GM03348 (cell line): ENCODE results near the gene C10orf90.

Experiments used
- DNase-seq: peaks from one replicate; pipeline ENCODE4 v3.0.0; 2012; ENCODE audit warnings: low spot score

The C10orf90 gene, protein sequence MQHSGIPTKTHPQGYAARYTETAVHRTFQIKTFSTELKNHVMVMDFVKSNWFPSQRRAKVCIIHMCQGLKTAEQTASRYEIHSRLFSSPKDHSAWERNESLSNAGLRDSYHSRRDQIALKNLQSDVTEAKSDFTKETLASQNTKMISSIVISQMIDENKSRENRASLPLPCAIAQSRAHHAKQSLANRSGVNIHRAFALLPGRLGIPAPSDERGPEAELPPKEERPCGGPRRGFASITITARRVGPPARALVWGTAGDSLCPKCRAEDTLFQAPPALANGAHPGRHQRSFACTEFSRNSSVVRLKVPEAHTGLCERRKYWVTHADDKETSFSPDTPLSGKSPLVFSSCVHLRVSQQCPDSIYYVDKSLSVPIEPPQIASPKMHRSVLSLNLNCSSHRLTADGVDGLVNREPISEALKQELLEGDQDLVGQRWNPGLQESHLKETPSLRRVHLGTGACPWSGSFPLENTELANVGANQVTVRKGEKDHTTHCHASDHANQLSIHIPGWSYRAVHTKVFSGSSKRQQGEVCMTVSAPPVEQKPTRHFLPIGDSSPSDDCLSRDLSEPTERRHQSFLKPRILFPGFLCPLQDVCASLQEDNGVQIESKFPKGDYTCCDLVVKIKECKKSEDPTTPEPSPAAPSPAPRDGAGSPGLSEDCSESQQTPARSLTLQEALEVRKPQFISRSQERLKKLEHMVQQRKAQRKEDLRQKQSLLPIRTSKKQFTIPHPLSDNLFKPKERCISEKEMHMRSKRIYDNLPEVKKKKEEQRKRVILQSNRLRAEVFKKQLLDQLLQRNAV

DNA sequence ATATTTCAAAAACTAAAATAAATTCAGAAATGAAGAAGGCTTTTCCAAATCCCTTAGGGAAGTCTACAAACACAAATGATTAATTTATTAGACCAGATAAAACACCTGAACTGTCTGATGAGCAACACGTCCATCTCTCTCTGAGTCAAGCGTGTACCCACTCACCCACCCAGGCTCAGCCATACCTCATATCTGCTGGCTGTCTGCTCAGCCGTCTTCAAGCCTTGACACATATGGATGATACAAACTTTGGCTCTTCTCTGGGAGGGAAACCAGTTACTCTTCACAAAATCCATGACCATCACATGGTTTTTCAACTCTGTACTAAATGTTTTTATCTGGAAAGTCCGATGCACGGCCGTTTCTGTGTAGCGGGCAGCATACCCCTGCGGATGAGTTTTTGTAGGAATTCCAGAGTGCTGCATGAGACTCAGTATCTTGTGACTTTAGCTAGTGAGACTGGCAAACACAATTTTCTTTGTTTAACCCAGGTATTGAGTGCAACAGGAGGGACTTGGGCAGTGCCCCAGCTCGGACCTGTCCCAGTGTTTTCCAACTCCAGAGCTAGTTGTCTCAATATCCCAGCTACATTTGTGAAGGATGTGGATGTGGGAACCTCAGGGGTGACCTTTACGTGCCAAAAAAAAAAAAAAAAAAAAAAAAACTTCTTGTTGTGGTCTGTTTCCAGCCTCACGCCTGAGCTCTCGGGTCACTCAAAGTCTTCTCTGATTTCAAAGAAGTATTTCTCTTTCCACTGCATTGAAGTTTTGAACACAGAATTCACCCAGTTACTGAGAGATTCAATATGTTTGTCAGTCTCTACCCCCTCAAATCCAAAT is at the start of gene C10orf90:
Gene C10orf90 (minus strand): TSS at position 638 of the 839 bp plus-strand sequence. CDS start 213 bp downstream, at position 425.
- no peak for DNase-seq

DNA sequence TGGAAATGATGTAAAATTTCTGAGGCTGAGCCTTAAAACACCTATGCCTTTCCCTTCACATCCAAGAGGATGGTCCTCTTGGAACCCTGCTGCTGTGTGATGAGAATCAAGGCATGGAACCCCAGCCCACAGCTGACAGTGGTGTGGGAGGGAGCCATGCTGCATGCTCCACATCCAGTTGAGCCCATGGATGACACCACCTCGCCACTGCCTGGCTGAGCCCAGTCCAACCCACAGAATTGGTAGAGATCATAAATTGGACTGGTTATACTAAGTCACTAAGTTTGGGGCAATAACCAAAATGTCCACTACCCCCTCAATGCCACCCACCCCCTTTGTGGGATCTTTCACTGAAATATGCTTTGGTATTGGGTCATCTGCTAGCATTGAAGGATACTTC is 45.9 kb upstream of the C10orf90 start:
- DNase-seq = no peak

DNA sequence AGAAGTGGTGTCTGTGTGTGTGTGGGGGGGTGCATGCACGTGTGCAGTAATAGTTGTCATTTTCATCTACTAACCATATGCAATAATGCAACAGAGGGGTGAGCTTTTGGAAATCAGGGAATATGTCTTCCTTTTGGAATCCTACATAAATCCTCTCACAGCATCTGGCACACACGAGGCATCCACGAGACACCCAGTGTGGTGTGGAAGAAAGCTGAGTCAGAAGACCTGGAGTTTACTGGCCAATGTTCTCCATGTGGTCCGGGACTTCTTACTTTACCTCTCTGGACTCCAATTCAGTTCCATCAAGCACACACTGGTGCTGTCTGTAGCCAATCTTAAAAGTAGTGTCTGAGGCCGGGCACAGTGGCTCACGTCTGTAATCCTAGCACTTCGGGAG is 43.1 kb upstream of the C10orf90 start:
- no peak for DNase-seq

DNA sequence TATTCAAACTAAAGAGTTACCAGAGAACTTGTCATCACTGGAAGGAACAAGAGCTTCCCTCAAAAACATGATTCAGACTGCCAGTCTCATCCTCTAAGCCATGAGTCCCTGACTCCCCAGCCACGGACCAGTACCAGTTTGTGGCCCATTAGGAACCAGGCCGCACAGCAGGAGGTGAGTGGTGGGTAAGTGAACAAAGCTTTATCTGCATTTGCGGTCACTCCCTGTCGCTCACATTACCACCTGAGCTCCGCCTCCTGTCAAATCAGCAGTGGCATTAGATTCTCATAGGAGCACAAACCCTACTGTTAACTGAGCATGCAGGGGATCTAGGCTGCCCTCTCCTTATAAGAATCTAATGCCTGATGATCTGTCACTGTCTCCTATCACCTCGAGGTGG is 42.2 kb upstream of the C10orf90 start:
- no peak for DNase-seq

DNA sequence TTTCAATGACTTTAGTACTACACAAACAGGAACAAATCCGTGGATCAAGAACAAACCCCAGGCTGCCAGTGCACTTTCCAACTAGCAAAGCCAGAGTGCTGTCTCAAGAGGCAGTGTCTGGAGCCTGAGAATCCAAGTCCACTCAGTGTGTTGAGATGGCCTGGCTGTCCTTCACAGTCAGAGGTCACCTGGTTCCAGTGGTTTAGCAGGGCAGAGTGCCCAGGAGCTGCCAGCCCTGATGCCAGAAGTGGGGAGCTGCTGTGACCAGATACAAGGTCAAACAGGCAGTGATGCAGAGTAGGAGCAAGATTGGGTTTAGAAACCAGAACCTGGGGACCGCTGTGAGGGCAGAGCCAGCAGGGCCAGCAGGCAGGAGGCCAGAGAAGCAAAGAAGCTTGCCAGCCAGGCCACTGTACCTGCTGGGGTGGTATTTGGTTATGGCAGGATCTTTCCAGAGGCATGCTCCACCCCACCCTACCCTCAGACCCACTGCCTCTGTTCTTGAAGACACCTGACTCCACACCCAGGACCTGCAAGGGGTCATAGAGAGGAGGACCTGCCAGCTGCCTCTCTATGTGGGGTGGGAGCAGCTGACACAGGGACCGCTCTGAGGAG is 35.6 kb upstream of the C10orf90 start:
- DNase-seq = no peak

DNA sequence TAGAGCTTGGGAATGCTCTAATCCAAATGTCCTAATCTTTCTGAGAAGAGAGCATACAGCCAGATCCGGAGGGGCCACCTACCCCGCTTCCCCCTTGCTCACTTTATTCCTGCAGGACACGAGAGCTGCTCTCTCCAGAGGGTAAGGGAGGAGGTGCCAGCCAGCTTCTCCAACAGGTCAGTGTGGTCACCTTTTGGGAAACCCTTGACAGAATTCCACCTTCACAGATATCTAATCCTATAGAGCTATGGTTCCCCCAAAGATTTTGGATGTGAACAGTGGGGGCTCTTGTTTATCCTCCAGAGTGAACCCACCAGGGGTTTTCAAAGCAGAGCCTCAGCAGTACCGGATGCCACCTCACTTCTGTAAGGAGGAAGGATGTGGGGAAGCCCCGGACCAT is 34.6 kb upstream of the C10orf90 start:
- no peak for DNase-seq

DNA sequence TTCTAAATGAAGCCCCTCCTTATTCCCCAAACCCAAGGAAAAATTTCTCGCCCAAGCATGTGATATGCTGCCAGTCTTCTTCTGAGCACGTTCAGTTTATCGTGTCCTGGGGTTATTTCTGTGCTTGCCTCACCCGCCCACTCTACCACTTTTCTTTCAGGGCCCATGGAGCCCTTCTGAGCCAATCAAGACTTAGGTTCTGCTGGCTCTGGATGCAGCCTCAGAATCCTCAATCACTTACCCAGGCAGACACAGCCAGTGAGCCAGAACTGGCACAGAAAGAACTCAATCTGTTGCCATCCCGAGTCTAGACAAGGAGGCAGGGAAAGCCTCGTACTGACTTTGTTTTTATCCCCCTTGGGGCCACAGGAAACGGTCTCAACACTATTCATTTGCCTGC is 34.2 kb upstream of the C10orf90 start:
- DNase-seq = no peak

DNA sequence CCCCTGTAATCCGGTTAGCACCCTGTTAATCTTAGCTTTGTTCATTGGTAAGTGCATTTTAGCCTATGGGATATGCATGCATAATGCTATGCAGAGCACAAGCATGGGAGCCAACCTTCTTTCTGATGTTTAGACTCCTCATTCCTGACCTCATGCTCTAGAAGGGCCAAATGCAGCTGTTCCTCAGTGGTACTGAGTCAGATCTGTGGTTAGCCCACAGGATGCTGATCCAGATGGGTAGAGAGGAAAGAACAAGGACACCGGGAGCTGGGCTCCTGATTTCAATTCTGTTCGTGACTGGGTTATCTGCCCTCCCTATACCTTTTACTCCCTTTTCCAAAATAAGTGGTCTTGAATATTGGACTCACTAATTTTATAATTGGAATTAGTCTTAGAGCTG is 31.7 kb upstream of the C10orf90 start:
- DNase-seq = peak; percentile 52

DNA sequence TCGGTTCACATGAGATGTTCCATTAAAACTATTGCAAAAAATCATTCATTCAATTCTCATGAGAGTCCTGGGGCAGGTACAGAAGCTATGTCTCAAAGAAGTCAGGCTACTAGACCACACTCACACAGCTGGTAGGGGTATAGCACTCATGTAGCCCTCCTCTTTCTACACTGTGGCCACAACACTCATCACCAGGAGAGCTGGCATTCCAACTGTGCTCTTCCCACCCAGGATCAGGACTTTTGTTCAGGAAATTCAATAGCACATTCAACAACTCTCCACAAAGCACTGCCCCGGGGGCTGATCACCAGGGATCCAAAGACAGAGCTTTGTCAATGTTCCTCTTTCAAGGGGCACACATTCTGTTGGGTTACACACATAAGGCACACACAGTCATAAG is 31.0 kb upstream of the C10orf90 start:
- no peak for DNase-seq

DNA sequence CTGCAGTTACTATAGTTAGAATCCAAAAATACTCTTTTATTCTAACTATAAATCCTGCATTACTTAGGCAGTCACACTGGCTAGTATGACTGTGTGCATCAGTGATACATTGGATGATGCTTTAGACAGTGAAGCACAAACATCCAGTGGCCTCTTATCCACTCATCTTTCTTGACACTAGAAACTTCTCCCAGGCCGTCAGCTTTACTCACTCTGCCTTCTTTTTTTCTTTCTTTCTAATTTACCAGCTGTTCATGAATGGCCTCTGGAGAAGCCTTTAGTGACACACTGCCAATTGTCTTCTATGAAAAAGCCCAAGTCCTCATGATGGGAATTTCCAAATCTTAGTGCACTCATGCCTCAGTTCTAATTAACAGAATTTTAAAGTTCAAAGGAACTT is 26.2 kb upstream of the C10orf90 start:
- no peak for DNase-seq

DNA sequence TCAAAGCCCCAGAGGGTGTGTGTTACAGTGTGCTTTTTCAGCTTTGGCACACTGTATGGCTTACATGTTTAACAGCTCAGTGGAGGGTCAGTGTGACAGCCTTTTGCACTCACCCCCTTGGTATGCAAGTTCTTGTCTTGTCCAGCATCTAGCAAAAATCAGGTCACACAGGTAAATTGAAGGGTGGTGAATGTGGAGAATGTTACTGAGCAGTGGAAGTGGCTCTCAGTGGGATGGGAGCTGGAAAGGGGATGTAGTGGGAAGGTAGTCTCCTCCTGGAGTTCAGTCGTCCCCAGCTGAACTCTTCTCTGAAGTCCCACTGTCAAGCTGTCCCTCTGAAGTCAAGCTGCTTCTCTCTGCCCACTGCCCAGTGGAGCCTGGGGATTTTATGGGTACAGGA is 21.0 kb upstream of the C10orf90 start:
- DNase-seq = no peak

DNA sequence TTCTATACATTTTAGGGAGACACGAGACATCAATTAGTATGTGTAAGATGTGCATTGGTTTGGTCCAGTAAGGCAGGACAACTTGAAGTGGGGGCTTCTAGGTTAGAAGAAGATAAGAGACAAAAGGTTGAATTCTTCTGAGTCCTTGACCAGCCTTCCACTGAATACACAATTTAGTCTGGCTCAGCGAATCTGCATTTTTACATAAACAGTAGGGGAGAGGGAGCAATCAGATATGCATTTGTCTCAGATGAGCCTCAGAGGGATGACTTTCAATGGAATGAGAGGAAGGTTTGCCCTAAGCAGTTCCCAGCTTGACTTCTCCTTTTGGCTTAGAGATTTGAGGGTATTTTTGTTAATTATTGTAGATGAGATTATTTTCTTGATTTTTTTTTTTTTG is 20.0 kb upstream of the C10orf90 start:
- no peak for DNase-seq

DNA sequence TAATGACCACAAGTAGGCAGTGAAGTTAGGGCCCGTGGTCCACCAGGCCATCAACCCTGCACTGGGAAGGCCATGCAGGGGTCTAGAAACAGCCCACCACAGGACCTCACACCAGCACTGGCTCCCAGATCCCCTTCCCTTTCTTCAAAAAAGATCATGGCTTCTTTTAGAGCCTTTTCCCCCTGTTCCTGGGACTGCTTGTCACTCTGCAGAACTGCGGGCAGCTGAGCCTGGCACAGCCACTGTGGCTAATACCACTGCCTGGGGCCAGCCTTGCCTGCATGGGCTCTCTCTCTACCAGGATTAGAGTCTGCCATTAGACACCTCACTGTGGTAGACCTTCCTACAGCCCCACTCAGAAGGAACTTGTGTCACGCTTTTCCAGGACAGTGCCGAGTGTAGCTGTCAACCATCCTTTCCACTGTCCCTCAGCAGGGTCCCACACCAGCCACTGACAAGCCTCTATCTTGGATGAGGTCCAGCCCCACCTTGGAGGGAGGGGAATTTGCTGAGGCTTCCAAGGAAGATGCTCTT is 19.0 kb upstream of the C10orf90 start:
- DNase-seq = no peak

DNA sequence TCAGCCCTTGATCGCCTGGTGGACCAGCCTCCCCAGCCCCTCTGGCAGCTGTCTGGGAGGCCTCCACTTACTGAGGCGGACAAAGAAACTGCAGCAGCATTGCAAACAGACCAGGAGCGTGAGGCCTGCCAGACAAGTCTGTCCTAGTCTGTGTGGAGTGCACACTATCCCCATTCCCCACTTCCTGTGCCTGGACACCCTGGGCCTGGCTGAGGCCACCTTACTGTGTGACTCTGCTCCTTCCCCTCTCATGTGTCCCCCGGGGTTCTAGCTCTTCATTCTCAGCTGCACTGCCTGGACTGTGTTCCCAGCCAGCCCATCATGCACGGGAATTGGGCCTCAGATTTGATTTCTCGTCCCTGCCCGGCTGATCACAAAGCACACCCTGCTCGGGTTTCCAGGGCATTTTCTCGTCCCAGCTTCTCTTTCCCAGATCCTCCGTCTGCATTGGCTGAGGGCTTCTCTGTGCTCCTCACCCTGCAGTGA is 16.7 kb upstream of the C10orf90 start:
- no peak for DNase-seq

DNA sequence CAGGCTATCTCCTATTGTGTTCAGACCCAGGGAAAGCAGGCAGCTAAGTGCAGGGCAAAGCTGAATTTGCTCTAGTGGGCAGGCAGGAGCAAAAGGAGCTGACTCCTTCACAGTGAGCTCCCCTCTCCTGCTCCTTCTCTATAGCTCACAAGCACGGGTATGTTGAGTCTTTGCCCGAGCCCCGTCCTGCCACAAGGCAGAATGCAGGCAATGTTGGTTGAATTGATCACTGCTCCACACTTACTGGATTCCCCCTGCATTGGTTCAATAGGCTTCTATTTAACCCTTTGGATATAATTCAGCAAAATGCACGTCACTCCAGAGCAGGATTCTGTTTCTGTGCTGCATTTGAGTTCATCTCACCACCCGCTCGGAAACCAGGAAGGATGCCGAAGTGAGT is 16.2 kb upstream of the C10orf90 start:
- DNase-seq = no peak

DNA sequence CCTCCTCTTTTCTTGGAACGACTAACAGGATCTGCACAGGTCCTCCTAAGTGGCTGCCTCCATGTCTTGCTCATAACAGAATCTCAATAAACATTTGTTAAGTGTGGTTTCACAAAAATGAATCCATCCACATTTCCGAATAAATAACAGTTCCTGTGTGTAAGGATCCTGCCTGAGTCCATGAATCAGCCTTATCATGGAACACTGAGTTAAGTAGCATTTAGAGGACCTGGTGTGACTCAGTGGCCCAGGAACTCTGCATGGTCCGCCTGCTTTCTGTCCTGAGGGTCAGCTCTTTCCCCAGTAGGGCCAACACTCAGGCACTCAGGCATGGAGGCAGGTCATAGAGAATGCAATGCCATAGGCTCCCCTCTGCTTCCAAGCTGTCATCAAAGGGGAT is 15.8 kb upstream of the C10orf90 start:
- DNase-seq = no peak

DNA sequence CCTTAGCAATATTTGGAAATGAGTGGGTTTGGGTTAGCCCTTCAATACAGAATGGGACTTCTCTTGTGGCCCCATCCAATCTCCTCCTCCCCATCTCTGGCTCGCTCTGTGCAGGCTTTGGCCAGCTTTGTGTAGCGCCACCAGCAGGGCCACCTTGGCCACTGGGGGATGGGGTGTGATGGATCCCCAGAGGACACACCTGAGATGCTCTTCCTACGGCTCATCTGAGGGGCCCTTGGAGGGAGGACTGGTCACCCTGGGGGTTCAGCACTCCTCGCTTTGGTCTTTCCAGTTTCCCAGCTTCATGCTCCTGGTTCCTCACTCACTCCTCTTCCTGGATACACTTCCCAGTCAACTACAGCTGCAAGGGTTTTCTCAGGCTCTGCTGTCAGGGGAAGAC is 15.3 kb upstream of the C10orf90 start:
- no peak for DNase-seq

DNA sequence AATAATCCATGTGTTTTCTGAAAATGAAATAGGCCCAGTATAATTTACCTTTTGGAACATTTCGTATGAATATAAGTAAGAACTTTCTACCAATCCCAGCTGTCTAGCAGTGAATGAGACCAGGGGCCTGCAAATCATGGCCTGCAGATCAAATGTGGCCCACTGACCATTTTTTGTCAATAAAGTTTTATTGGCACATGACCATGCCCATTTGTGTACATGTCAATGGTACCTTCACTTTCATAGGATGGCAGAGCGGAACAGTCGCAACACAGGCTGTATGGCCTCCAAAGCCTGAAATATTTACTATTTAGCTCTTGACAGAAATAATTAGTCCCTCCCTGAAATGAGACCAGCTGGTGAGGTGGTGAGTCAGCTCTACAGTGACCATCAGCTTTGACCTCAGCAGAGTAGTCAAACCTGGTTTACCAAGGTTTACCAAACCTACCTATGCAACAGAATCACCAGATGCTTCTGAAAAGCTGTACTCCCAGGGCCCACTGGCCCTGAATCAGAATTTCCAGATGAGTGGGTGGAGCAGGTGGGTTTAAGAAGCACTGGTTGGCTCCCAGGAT is 13.8 kb upstream of the C10orf90 start:
- DNase-seq = no peak

DNA sequence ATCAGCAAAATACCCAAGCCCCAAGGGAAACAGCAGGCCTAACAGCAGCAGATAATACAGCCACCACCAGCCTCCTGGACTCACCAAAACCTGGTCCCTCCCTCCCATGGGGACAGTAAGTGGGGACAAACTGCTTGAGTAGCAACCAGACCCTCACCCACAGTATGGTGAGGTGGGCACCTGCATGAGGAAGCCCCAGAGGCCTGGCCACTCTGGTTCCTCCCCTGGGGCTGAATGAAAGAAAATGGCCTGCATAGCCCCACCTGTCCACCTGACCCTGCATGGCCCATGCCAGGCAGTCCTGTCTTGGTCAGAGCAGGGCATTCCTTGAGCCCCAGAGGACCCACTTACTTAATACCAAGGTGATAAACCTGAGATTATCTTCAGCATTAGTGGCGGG is 13.0 kb upstream of the C10orf90 start:
- DNase-seq = no peak

DNA sequence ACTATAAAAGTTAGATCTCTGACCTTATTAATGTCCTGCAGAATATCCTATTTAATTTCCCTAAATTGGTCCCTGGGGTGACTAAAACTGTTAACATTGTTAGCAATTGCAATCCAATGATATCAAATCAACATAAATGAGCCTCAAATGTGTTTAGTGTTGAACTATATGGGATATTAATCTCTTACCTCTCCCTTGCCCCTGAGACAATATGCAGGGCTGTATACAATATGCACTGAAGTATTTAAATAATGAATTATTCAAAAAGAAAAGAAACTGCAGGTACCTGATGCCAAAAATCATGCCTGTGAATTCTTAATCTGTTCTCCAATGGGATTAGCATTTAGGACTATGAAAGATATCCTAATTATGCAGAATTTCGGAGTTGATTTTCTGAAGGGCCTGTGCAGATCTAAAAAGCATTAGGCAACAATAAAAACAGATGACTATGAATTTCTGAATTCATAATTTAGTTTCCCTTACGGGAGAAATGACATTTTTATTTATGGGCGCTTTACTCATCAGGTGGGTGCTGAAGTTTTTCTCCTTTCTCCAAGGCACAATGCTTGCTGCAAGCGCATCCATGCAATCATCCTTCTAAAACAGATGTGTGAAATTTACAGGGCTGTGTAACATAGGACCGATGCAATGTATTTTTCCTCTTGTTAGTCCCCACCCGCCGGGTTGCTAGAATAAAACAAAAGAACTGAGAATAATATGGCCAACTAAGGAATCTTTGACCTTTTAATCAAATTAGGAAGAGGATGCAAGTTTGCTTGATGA is 5.4 kb upstream of the C10orf90 start:
- DNase-seq = no peak
